Suprapubic skin (tissue), 4 donors: Measurements from ENCODE around the gene CHN2.

Source experiments
- CTCF ChIP-seq, 2 donors: fragments of 200-600 bp in 1 of 2; fragments of 450-650 bp in 1 of 2; sonication (generic) in 1 of 2; IDR thresholded peaks; one replicate each; pipeline ENCODE4 v1.5.1; 2016 to 2019; ENCODE audit warnings: antibody characterized with exemption in 2 of 2, mild to moderate bottlenecking in 1 of 2, moderate library complexity in 1 of 2
- EP300 ChIP-seq: sonication (generic); formaldehyde crosslinking; IDR thresholded peaks from one replicate; pipeline ENCODE4 v1.6.1; 2017; ENCODE audit warnings: antibody characterized with exemption
- POLR2A ChIP-seq, 2 donors: fragments of 450-650 bp; IDR thresholded peaks; one replicate each; pipeline ENCODE4 v1.6.1; 2017; ENCODE audit warnings: antibody characterized with exemption in 2 of 2, mild to moderate bottlenecking in 2 of 2, moderate library complexity in 2 of 2
- POLR2AphosphoS5 ChIP-seq, 3 donors: sonication (generic); formaldehyde crosslinking; IDR thresholded peaks; one replicate each; pipeline ENCODE4 v1.6.1; 2017; ENCODE audit warnings: antibody characterized with exemption in 3 of 3

- TF ChIP-seq CTCF (IDR thresholded peaks at IDR 0.05) (no peak), POLR2A (IDR thresholded peaks at IDR 0.05) (no peak), EP300 (no peak), POLR2AphosphoS5 (IDR thresholded peaks at IDR 0.05) (no peak)
Measured at GRCh38 chr7:29414216-29414615, 219.6 kb downstream of the CHN2 start.
